Ishikawa (cell line): ENCODE measurements around the gene DCXR.

ENCODE experiments used
- CEBPB ChIP-seq: IDR thresholded peaks from 2 replicates; pipeline ENCODE4 v1.6.1; 2012
- CREB1 ChIP-seq: IDR thresholded peaks from 2 replicates; pipeline ENCODE4 v1.6.1; 2012; ENCODE audit warnings: low read depth
- EGR1 ChIP-seq: IDR thresholded peaks from 2 replicates; pipeline ENCODE4 v1.6.1; 2012
- EP300 ChIP-seq: IDR thresholded peaks from 2 replicates; pipeline ENCODE4 v1.6.1; 2012; ENCODE audit warnings: borderline replicate concordance
- FOXM1 ChIP-seq: IDR thresholded peaks from 2 replicates; pipeline ENCODE4 v1.6.1; 2012; ENCODE audit warnings: low read depth, borderline replicate concordance
- MAX ChIP-seq: IDR thresholded peaks from 2 replicates; pipeline ENCODE4 v1.6.1; 2012
- NFIC ChIP-seq: IDR thresholded peaks from 2 replicates; pipeline ENCODE4 v1.6.1; 2012
- RAD21 ChIP-seq: IDR thresholded peaks from 2 replicates; pipeline ENCODE4 v1.6.1; 2012; ENCODE audit warnings: low read depth
- REST ChIP-seq: IDR thresholded peaks from 2 replicates; pipeline ENCODE4 v1.6.1; 2012; ENCODE audit warnings: low read depth, mild to moderate bottlenecking
- TAF1 ChIP-seq: IDR thresholded peaks from 2 replicates; pipeline ENCODE4 v1.6.1; 2012; ENCODE audit warnings: low read depth, mild to moderate bottlenecking
- TCF12 ChIP-seq: IDR thresholded peaks from 2 replicates; pipeline ENCODE4 v1.6.1; 2012; ENCODE audit warnings: low read depth
- TEAD4 ChIP-seq: IDR thresholded peaks from 2 replicates; pipeline ENCODE4 v1.6.1; 2012
- USF1 ChIP-seq: IDR thresholded peaks from 2 replicates; pipeline ENCODE4 v1.6.1; 2012
- YY1 ChIP-seq: IDR thresholded peaks from 2 replicates; pipeline ENCODE4 v1.6.1; 2012; ENCODE audit warnings: low read depth
- ZBTB7A ChIP-seq: IDR thresholded peaks from 2 replicates; pipeline ENCODE4 v1.6.1; 2012; ENCODE audit warnings: low read depth

DCXR gene

GRCh38 chr17:82077617-82078358 is 40.3 kb upstream of the DCXR start:
- no peak for TF ChIP-seq CEBPB
- TF ChIP-seq TEAD4 = no peak
- TF ChIP-seq MAX = no peak
- TF ChIP-seq EGR1 = no peak
- TF ChIP-seq FOXM1 = no peak
- no peak for TF ChIP-seq ZBTB7A
- no peak for TF ChIP-seq TAF1
- no peak for TF ChIP-seq YY1
- TF ChIP-seq USF1 = no peak

- no peak for TF ChIP-seq CEBPB
- no peak for TF ChIP-seq USF1
- TF ChIP-seq TEAD4 = no peak
- TF ChIP-seq RAD21 = no peak
- no peak for TF ChIP-seq NFIC
- no peak for TF ChIP-seq REST
- no peak for TF ChIP-seq TCF12
- TF ChIP-seq CREB1 = no peak
- no peak for TF ChIP-seq ZBTB7A
- TF ChIP-seq EP300 = no peak
- TF ChIP-seq EGR1 = no peak
Measured at GRCh38 chr17:82076785-82077591, 39.5 kb upstream of the DCXR start.

GRCh38 chr17:82076018-82076784 is 38.7 kb upstream of the DCXR start:
- TF ChIP-seq RAD21 (no peak), TEAD4 (no peak), TAF1 (no peak), EGR1 (no peak), REST (no peak), NFIC (no peak), CREB1 (no peak), ZBTB7A (no peak), EP300 (no peak), FOXM1 (no peak), TCF12 (no peak)

GRCh38 chr17:82073446-82073845 is 35.9 kb upstream of the DCXR start:
- no peak for TF ChIP-seq YY1
- no peak for TF ChIP-seq ZBTB7A
- TF ChIP-seq REST = no peak
- TF ChIP-seq USF1 = no peak
- no peak for TF ChIP-seq EGR1
- no peak for TF ChIP-seq MAX
- TF ChIP-seq FOXM1 = no peak
- no peak for TF ChIP-seq CEBPB
- no peak for TF ChIP-seq CREB1
- no peak for TF ChIP-seq EP300
- TF ChIP-seq RAD21 = no peak
- TF ChIP-seq TCF12 = no peak
- no peak for TF ChIP-seq NFIC
- TF ChIP-seq TEAD4 = no peak
- no peak for TF ChIP-seq TAF1
